ENCODE results near the gene CCR6. TPM values are rescaled to one million over a fixed set of nuclear protein-coding genes. Genes with fewer than 3 reads are reported as not detected.

The CCR6 gene
- polyA plus RNA-seq, 2 of the 4 experiments (the other 2 are of a cell fraction): 0.01 TPM; not detected in 1

DNA sequence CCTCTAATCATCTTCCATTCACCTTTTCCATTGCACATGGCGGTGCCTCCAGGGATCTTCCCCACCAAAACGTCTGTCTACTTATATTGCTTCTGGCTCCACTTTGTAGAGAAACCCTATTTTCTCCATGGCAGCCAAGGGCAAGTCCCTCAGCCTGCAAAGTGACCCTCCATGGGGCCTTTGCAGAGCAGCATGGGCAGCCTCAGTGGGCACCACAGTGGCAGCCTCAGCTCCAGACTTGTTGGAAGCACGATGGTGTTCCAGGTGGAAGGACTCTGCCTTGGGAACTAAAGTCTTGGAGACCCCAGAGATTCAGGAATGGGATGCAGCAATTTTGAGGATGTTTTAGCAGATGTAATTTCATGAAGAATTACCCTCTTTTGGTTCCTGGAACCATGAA, 18.5 kb upstream of the CCR6 start:
- no peak overlapping the region for H3K4me3 ChIP-seq
- FAIRE-seq: no peak
- no peak overlapping the region for H3K27ac ChIP-seq
- TF ChIP-seq HOXB5 (CRISPR knock-in tag; IDR thresholded peaks at IDR 0.05) (no peak), USF2 (IDR thresholded peaks at IDR 0.05) (no peak), JUNB (IDR thresholded peaks at IDR 0.05) (no peak), MAZ (IDR thresholded peaks at IDR 0.05; ENCODE audit: borderline replicate concordance, low read depth, low read length) (no peak), RNF2 (IDR thresholded peaks at IDR 0.05; ENCODE audit: borderline replicate concordance, low read depth) (no peak), EP300 (IDR thresholded peaks at IDR 0.05) (no peak), FOXS1 (CRISPR knock-in tag; IDR thresholded peaks at IDR 0.05) (no peak), FOSL2 (IDR thresholded peaks at IDR 0.05) (no peak), FOSL2 (CRISPR knock-in tag; IDR thresholded peaks at IDR 0.05) (no peak), RFX5 (IDR thresholded peaks at IDR 0.05) (no peak), RAD21 (conservative IDR thresholded peaks at IDR 0.05 in 1 of 2, IDR thresholded peaks at IDR 0.05 in 1 of 2) (no peak), FOSB (CRISPR knock-in tag; IDR thresholded peaks at IDR 0.05) (no peak), POLR2A (IDR thresholded peaks at IDR 0.05; ENCODE audit: low read length) (no peak), CEBPB (IDR thresholded peaks at IDR 0.05) (no peak), HMGXB4 (CRISPR knock-in tag; IDR thresholded peaks at IDR 0.05; ENCODE audit: borderline replicate concordance) (no peak), CHD2 (IDR thresholded peaks at IDR 0.05; ENCODE audit: low read length, partially characterized antibody) (no peak), ZSCAN20 (CRISPR knock-in tag; IDR thresholded peaks at IDR 0.05) (no peak)
- TF ChIP-seq, protein P1, sequence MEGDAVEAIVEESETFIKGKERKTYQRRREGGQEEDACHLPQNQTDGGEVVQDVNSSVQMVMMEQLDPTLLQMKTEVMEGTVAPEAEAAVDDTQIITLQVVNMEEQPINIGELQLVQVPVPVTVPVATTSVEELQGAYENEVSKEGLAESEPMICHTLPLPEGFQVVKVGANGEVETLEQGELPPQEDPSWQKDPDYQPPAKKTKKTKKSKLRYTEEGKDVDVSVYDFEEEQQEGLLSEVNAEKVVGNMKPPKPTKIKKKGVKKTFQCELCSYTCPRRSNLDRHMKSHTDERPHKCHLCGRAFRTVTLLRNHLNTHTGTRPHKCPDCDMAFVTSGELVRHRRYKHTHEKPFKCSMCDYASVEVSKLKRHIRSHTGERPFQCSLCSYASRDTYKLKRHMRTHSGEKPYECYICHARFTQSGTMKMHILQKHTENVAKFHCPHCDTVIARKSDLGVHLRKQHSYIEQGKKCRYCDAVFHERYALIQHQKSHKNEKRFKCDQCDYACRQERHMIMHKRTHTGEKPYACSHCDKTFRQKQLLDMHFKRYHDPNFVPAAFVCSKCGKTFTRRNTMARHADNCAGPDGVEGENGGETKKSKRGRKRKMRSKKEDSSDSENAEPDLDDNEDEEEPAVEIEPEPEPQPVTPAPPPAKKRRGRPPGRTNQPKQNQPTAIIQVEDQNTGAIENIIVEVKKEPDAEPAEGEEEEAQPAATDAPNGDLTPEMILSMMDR (IDR thresholded peaks at IDR 0.05): no peak
- DNase-seq (ENCODE audit: low read depth in 1 of 2, low spot score in 1 of 2): no peak
- WGBS (ENCODE audit: missing lambda C conversion rate): 62% methylated on average over 3 of the region's 3 CpGs
- no peaks in the 10 kb centered on the region for H3K4me1 ChIP-seq
- CTCF ChIA-PET: interaction anchor here (2.2 kb wide), 1 partner anchor 20 kb away, joined by 5 read pairs; no protein-coding TSS in a partner anchor
- no peaks in the 10 kb centered on the region for H3K9me3 ChIP-seq
- ATAC-seq: no peak
- H3K4me2 ChIP-seq: no peak overlapping the region
- POLR2A ChIA-PET: no interaction called here

- Histone ChIP-seq H3K4me1 (no peaks in the 10 kb centered on the region), H3K4me3 (no peak overlapping the region), H3K9me3 (no peaks in the 10 kb centered on the region), H3K4me2 (no peak overlapping the region), H3K27ac (no peak overlapping the region)
- FAIRE-seq: no peak
- CTCF ChIA-PET: interaction anchor here (2.2 kb wide), 1 partner anchor 19 kb away, joined by 5 read pairs; no protein-coding TSS in a partner anchor
- TF ChIP-seq POLR2A (IDR thresholded peaks at IDR 0.05; ENCODE audit: low read length): no peak
- 55% methylated on average over 4 of the region's 6 CpGs for WGBS (ENCODE audit: missing lambda C conversion rate)
- POLR2A ChIA-PET: no interaction called here
- ATAC-seq: no peak
- no peak for DNase-seq (ENCODE audit: low read depth in 1 of 2, low spot score in 1 of 2)
Measured at GRCh38 chr6:167105060-167105459, 17.8 kb upstream of the CCR6 start.

DNA sequence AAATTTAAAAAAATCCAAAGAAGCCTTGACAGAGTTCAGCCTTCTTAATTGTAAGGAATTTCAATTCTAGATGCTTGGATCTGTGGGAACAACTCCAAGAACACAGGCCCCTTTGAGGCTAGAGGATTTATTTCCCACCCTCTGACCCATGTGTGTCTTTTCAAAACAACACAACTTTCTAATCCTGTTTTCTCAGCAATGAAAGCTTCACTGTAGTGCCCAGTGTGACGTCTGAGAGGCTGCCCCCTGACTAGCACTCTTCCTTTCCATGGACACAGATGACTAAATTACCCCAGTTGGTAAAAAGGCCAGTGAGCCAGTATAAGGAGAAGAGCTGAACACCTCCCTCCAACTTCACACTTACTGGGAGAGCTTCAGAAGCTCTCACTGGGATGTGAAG, 16.5 kb upstream of the CCR6 start:
- H3K4me1 ChIP-seq: no peaks in the 10 kb centered on the region
- DNase-seq (ENCODE audit: low read depth in 1 of 2, low spot score in 1 of 2): no peak
- H3K9me3 ChIP-seq: no peaks in the 10 kb centered on the region
- no peak for FAIRE-seq
- H3K27ac ChIP-seq: no peak overlapping the region
- H3K4me3 ChIP-seq: no peak overlapping the region
- no peak overlapping the region for H3K4me2 ChIP-seq
- POLR2A ChIA-PET: no interaction called here
- CTCF ChIA-PET: no interaction called here
- no peak for ATAC-seq
- TF ChIP-seq CHD2 (IDR thresholded peaks at IDR 0.05; ENCODE audit: low read length, partially characterized antibody) (no peak), KDM1A (IDR thresholded peaks at IDR 0.05; ENCODE audit: low read depth) (no peak), ZC3H11A (IDR thresholded peaks at IDR 0.05) (no peak), RFX5 (IDR thresholded peaks at IDR 0.05) (no peak), FOXS1 (CRISPR knock-in tag; IDR thresholded peaks at IDR 0.05) (no peak), ATOH8 (CRISPR knock-in tag; IDR thresholded peaks at IDR 0.05; ENCODE audit: low read depth) (no peak)
- TF ChIP-seq, protein P2, sequence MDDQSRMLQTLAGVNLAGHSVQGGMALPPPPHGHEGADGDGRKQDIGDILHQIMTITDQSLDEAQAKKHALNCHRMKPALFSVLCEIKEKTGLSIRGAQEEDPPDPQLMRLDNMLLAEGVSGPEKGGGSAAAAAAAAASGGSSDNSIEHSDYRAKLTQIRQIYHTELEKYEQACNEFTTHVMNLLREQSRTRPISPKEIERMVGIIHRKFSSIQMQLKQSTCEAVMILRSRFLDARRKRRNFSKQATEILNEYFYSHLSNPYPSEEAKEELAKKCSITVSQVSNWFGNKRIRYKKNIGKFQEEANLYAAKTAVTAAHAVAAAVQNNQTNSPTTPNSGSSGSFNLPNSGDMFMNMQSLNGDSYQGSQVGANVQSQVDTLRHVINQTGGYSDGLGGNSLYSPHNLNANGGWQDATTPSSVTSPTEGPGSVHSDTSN (IDR thresholded peaks at IDR 0.05): no peak
- 0% methylated on average over 1 of the region's 1 CpG for WGBS (ENCODE audit: missing lambda C conversion rate)
